ENCODE data around the gene IL27RA.
A peak's percentile ranks its signal among the peaks of the same experiment; 100 is the strongest.

Gene IL27RA

DNA sequence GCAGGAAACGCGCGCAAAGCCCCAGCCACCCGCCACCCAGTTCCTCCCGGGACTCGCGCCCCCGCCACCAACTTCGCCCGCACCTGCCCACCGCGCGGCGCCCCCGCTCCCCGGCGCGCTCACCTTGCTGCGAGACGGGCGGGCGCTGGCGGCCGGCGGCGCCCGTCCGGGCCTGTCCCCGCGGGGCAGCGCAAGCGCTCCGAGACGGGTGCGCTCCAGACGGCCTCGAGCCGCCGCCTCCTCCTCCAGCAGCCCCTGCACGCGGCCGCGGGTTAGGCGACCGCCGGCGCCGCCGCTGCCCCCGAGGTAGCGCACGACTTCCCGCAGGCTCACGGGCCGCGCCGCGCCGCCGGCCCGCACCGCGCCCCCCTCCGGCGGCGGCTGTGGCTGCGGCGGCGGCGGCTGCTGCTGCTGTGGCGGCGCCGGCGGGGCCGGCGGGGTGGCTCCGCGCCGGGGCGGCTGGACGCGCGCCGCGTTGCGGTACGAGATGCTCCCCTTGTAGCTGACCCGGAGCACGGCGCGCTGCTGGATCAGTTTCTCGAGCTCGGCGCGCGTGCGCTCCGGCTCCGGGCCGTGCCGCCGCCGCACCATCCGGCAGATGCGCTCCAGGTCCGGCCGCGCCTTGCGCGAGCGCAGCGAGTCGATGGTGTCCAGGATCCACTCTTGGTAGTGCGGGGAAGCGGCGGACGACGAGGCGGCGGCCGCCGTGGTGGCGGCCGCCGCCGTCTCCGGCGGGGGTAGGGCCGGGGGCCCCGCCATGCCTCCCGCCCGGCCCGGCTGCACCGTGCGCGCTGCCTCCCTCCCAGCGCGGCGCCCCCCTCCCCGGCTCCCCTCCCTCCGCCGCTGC, 58.3 kb downstream of the IL27RA start:
- peak; percentile 49 to 61 for DNase-seq

- DNase-seq = peak; percentile 82 to 83
Measured at GRCh38 chr19:14090509-14091080, 59.0 kb downstream of the IL27RA start, which contains the start of gene SAMD1. Gene SAMD1 (minus strand): TSS chr19:14090751.

DNA sequence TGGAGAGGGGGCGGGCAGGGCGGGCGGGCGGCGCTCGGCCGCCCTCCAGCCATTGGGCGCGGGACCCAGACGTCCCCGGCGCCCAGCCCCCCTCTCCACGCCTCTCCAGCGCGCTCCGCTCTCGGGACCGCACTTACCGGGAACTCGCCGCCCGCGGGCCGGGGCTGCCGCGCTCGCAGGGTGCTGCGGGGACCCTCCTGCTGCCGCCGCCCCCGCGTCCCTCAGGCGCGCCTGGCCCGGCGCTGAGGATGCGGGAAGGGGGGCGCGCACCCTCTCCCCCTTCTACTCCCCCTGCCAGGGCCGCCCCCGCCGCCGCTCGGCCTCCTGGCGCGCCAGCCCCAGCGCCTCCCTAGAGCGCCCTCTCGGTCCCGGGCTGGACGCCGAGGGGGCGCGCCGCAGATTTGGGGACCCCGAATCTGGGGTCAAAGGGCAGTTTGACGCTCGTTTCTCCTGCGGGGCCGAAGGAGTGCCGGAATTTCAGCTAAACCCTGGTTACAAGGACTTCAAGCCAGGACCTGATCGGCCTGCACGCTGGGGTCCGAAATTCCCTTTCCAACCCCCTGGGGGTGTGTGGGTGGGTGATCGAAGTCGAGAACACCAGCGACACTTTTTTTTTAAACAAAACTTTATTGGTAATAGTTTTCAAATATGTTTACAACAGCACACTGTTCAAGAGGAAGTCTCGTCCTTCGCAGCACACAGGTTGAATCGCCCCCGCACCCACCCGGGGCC, 59.7 kb downstream of the IL27RA start:
- peak; percentile 77 to 82 for DNase-seq

DNA sequence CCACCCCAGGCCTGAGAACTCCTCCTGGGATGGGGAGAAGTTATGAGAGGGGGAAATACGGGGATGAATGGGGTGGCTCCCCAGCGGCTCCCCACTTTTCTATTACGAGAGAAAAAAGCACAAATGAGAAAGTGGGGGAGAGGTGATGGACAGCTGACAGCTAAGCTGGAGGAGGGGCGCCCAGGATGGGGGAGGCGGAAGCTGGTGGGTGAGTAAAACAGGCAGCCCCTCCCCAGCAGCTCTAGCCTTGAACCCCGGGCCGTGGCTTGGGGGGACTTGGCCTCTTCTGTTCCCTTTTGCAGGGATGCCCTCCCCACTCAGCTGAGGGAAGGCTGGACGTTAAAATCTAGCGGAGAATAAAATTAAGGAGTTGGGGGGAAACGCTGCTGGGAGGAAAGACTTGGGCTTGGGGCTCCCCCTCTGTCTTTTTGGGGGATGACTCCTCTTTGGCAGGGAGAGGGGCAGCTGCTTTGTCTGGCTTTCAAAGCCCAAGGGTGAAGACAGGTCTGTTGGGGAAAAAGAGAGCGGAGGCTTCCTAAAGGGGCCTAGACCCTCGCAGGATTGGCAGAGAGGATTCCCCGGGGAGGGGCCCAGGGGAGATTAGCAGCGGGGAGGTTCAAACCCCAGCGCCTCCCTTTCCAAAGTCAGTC, 60.4 kb downstream of the IL27RA start:
- DNase-seq = no peak

GRCh38 chr19:14093117-14093823, 61.7 kb downstream of the IL27RA start:
- DNase-seq = no peak

- DNase-seq = no peak
Measured at GRCh38 chr19:14094854-14095253, 63.3 kb downstream of the IL27RA start.

DNA sequence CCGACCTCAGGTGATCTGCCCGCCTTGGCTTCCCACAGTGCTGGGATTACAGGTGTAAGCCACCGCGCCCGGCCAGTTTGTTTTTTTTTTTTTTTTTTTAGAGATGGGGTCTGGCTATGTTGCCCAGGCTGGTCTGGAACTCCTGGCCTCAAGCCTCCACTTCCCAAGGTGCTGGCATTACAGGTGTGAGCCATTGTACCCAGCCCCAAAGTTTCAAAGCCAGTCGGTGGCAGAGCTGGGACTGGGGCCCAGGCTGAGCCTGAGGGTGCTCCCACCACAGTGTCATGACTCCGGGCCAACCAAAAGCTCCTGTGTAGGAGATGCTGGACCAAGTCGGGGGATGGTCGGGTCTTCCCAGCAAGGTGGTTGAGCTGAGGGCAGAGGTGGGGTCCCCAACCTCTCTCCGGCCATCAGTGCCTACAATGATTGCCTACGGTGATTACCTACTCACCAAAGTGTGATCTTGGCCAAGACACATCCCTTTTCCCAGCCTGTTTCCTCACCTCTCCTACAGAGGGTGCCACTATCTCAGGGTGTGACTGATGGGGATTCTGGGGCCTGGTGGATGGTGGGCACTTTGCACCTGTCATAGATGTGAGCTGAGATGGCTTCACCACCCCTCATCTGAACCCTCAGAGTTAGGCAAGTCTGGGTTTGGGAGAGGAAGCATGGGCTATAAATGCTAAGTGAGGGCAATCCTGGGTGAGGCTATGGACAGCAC, 64.9 kb downstream of the IL27RA start:
- no peak for DNase-seq

GRCh38 chr19:14097532-14098151, 66.1 kb downstream of the IL27RA start:
- DNase-seq = no peak

- no peak for DNase-seq
Measured at GRCh38 chr19:14101003-14101545, 69.5 kb downstream of the IL27RA start.

DNA sequence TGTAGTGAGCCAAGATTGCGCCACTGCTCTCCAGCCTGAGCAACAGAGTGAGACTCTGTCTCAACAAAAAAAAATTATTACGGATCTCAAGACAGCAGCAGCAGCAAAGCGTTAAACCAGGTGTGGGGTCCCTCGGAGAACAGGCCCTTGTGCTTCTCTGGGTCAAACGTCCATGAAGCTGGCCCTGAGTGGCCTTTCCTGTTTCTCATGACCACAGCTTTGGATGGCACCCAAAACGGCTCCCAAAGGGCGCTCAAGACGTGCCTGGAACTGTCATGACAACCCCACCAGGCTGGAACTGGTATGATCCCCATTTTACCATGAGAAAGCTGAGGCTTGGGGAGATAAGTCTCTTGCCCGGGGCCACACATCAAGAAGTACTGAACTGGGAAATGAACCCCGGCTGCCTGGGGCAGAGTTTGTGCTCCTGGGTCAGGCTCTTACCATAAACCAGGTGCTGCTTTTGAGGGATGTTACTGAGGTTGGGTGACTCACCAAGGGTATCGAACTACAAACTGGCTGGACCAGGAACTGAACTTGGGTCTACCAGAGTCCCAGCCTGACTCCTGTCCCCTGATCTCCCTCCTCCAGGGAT, 70.6 kb downstream of the IL27RA start:
- no peak for DNase-seq

DNA sequence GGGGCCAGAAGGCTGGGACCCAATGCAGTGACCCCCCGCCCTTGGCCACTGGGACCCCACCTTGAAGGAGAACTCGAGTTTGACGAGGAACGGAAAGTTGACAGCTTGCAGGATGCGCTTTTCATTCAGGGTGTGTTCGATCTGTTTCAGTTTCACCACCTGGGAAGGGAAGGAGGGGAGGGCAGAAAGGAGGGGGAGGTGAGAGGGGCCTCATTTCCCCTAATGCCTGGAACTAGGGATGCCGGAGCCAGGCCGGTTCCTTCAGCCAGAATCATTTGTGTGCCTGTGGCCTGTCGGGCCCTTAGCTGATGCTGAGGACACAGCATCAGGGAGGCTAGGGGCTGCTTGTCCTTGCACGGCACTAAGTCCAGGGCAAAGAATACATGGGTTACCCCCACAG, 71.2 kb downstream of the IL27RA start:
- no peak for DNase-seq
